ENCODE measurements around the gene LY6G6C.

LY6G6C gene

DNA sequence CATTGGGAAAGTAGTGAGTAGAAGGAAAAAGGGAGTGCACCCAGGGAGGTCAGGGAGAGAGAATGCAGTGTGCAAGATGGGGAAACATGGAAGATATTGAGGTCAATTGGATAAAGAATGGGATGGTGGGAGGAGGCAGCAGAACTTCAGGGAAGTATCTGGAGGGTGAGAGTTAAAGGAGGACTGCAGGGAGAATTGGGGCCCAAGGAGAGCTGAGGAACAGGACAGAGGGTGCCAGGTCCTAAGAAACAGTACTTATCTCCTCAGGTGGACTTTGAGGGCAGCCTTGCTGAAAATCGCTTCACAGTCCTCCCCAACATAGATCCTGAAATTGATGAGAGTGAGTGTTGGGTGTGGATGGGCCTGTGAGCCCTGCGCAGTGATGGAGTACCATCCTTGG lies 36.7 kb upstream of the LY6G6C start:
- DNase-seq (ENCODE audit: low read depth) = no peak
- TF ChIP-seq, protein P1, sequence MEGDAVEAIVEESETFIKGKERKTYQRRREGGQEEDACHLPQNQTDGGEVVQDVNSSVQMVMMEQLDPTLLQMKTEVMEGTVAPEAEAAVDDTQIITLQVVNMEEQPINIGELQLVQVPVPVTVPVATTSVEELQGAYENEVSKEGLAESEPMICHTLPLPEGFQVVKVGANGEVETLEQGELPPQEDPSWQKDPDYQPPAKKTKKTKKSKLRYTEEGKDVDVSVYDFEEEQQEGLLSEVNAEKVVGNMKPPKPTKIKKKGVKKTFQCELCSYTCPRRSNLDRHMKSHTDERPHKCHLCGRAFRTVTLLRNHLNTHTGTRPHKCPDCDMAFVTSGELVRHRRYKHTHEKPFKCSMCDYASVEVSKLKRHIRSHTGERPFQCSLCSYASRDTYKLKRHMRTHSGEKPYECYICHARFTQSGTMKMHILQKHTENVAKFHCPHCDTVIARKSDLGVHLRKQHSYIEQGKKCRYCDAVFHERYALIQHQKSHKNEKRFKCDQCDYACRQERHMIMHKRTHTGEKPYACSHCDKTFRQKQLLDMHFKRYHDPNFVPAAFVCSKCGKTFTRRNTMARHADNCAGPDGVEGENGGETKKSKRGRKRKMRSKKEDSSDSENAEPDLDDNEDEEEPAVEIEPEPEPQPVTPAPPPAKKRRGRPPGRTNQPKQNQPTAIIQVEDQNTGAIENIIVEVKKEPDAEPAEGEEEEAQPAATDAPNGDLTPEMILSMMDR (conservative IDR thresholded peaks at IDR 0.05; ENCODE audit: low read length) = no peak
- no peak overlapping the region for H3K4me3 ChIP-seq (ENCODE audit: low read length)

- TF ChIP-seq, protein P1 (conservative IDR thresholded peaks at IDR 0.05; ENCODE audit: low read length) = no peak
- peak; percentile 65 for DNase-seq (ENCODE audit: low read depth)
- no peak overlapping the region for H3K4me3 ChIP-seq (ENCODE audit: low read length)
These were observed 31.3 kb upstream of the LY6G6C start for GRCh38 chr6:31752739-31753319.

GRCh38 chr6:31750411-31751022 lies 29.0 kb upstream of the LY6G6C start:
- H3K4me3 ChIP-seq (ENCODE audit: low read length) = no peak overlapping the region
- TF ChIP-seq, protein P1 (conservative IDR thresholded peaks at IDR 0.05; ENCODE audit: low read length) = no peak
- DNase-seq (ENCODE audit: low read depth) = no peak

DNA sequence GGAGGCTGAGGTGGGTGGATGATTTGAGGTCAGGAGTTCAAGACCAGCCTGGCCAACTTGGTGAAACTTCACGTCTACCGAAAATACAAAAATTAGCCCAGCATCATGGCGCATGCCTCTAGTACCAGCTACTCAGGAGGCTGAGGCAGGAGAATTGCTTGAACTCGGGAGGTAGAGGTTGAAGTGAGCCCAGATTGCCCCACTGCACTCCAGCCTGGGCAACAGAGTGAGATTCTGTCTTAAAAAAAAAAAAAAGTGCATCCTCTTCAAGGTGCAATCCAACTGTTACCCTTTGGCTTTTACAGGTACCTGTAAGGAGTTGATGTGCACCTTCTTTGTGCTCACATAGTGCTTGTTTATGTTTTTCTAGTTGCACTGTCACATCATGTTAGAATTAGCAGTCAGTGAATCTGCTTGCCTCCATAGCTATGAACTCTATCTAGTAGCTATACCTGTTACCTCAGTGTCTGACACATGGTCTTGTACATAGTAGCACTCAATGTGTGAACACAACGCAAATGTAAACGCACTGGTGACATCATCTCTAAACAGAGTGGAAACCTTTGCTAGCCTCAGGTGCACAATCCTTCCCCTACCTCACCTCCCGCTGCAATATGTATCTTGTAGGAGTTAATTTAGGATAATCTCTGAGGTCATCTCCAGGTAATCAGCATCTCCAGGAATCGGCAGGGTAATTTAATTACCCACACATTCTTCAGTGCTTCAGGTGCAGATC lies 27.9 kb upstream of the LY6G6C start:
- H3K4me3 ChIP-seq (ENCODE audit: low read length) = no peak overlapping the region
- TF ChIP-seq, protein P1 (conservative IDR thresholded peaks at IDR 0.05; ENCODE audit: low read length) = no peak
- no peak for DNase-seq (ENCODE audit: low read depth)

DNA sequence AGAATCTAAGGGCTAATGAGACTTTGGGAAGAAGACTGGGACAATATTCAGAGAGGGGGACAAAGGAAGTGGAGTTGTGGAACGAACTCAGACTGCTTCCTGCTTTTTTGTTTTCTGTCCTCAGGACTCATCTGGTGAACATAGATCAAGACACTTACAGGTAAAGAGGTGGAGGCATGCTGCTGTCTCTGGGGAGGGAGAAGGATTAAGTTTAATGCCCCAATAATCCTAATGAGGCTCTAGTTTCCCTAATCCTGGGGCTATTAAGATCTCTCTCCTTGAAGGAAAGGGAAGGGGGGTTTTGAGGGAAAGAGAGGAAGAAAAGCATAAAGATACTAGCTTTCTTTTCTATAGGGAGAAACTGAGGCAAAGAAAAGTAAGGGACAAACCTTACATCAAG lies 22.9 kb upstream of the LY6G6C start:
- DNase-seq (ENCODE audit: low read depth) = no peak
- H3K4me3 ChIP-seq (ENCODE audit: low read length) = no peak overlapping the region
- TF ChIP-seq, protein P1 (conservative IDR thresholded peaks at IDR 0.05; ENCODE audit: low read length) = no peak

- DNase-seq (ENCODE audit: low read depth) = no peak
These were observed 21.3 kb upstream of the LY6G6C start for GRCh38 chr6:31742894-31743293.

More at GRCh38 chr6:31742894-31743293, 21.3 kb upstream of the LY6G6C start:
- H3K4me3 ChIP-seq (ENCODE audit: low read length) = no peak overlapping the region
- TF ChIP-seq, protein P1 (conservative IDR thresholded peaks at IDR 0.05; ENCODE audit: low read length) = no peak

Measured in AG10803 (cell line).